MCF 10A (cell line): ENCODE data around the gene HSPA1L. TPM values are rescaled to one million over a fixed set of nuclear protein-coding genes. Genes with fewer than 3 reads are reported as not detected.

Experiments
- BruUV-seq: library from RNA; stranded (reverse); fragments of 400-500 nt; replicated peaks from 2 replicates; lab custom pipeline; 2021; lab: Mats Ljungman, UMichigan
- CTCF ChIA-PET: fragments of 300-600 bp; sonication (Branson Sonifier 250); formaldehyde crosslinking; extraction: SDS; loops from one replicate; lab custom pipeline; 2021; ENCODE audit warnings: antibody characterized with exemption, inconsistent platforms; lab: Yijun Ruan, JAX
- POLR2A ChIA-PET: fragments of 300-600, 350-650 bp; sonication (Branson Sonifier 250); formaldehyde crosslinking; extraction: SDS; loops from one replicate; lab custom pipeline; 2020; ENCODE audit warnings: antibody characterized with exemption, inconsistent platforms; lab: Yijun Ruan, JAX
- DNase-seq: peaks from one replicate; pipeline ENCODE4 v3.0.0-alpha.2; 2018; ENCODE audit not compliant: unreplicated experiment
- H3K27ac Mint-ChIP-seq: one replicate; pipeline ENCODE4 v1.8.0; 2022; ENCODE audit warnings: mild to moderate bottlenecking, low read depth, mixed read lengths; ENCODE audit not compliant: unreplicated experiment
- H3K27me3 Mint-ChIP-seq: one replicate; pipeline ENCODE4 v1.8.0; 2022; ENCODE audit warnings: mixed read lengths; ENCODE audit not compliant: insufficient read depth, unreplicated experiment
- H3K36me3 Mint-ChIP-seq: one replicate; pipeline ENCODE4 v1.8.0; 2022; ENCODE audit warnings: mild to moderate bottlenecking, moderate library complexity, mixed read lengths; ENCODE audit not compliant: insufficient read depth, unreplicated experiment
- H3K4me1 Mint-ChIP-seq: one replicate; pipeline ENCODE4 v1.8.0; 2022; ENCODE audit warnings: mixed read lengths; ENCODE audit not compliant: insufficient read depth, unreplicated experiment
- H3K4me3 Mint-ChIP-seq: one replicate; pipeline ENCODE4 v1.8.0; 2022; ENCODE audit warnings: mild to moderate bottlenecking, moderate library complexity, mixed read lengths; ENCODE audit not compliant: unreplicated experiment
- H3K9me3 Mint-ChIP-seq: one replicate; pipeline ENCODE4 v1.8.0; 2022; ENCODE audit warnings: mixed read lengths; ENCODE audit not compliant: unreplicated experiment
- intact Hi-C: fragments of 100-400 bp; cut with micrococcal nuclease; formaldehyde crosslinking; loops from 2 replicates; pipeline ENCODE4 v1.14.1; 2022
- total RNA-seq: library from RNA; stranded (reverse); gene quantifications from 2 replicates; pipeline ENCODE4 v1.2.3, GENCODE V29; 2022
- TF ChIP-seq, protein P1 (sequence below): fragments of 200-600 bp; IDR thresholded peaks from one replicate; pipeline ENCODE4 v1.8.0; 2022; ENCODE audit warnings: antibody characterized with exemption, mild to moderate bottlenecking; ENCODE audit not compliant: unreplicated experiment

Gene HSPA1L
- total RNA-seq, 1 experiment from 2014 or later = 0.35 TPM

DNA sequence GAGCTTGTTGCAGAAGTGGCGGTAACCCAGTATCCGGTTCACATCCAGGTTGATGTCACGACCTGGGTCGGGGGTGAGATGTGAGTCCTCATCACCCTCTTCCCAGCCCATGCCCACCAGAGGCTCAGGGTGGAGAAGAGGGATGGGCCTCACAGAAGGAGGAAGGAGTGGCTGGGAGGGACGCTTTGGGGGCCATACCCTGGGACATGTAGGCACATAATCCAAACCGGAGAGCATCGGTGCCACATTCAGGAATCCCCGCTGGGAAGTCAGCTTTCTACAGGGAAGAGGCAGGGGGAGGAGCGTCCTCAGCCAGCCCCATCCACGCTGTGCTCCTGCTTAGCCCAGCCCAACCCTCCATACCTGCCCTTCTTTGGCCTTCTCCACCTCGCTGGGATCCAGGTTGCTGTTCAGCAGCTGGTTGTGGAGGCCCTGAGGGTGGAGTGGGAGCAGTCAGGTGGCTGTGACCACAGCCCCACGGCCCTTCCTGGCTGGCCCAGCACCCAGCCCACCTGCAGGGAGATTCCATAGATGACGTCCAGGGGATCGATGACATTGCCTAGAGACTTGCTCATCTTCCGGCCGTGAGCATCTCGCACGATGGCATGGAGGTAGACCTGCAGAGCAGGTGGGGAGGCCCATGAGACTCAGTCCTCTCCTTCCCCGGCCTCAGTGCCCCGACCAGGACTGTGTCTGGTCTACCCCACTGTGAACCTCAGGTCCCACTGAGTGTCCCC lies 34.4 kb downstream of the HSPA1L start:
- ChIA-PET POLR2A (interaction anchor here (1.1 to 1.8 kb wide), 2 partner anchors 25 to 46 kb away, joined by 3 to 4 read pairs; no protein-coding TSS in a partner anchor), CTCF (interaction anchor here (0.6 to 2.1 kb wide), 4 partner anchors 11 to 50 kb away, joined by 3 to 10 read pairs (median 4); partner anchors contain the start of gene HSPA1B)
- intact Hi-C loops = no loop called here
- TF ChIP-seq, protein P1, sequence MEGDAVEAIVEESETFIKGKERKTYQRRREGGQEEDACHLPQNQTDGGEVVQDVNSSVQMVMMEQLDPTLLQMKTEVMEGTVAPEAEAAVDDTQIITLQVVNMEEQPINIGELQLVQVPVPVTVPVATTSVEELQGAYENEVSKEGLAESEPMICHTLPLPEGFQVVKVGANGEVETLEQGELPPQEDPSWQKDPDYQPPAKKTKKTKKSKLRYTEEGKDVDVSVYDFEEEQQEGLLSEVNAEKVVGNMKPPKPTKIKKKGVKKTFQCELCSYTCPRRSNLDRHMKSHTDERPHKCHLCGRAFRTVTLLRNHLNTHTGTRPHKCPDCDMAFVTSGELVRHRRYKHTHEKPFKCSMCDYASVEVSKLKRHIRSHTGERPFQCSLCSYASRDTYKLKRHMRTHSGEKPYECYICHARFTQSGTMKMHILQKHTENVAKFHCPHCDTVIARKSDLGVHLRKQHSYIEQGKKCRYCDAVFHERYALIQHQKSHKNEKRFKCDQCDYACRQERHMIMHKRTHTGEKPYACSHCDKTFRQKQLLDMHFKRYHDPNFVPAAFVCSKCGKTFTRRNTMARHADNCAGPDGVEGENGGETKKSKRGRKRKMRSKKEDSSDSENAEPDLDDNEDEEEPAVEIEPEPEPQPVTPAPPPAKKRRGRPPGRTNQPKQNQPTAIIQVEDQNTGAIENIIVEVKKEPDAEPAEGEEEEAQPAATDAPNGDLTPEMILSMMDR = no peak
- H3K27ac Mint-ChIP-seq = no peak overlapping the region
- H3K4me1 Mint-ChIP-seq = peaks cover 14% of the 10 kb centered on the region
- H3K27me3 Mint-ChIP-seq = no peaks in the 10 kb centered on the region
- H3K36me3 Mint-ChIP-seq = peaks cover 49% of the 10 kb centered on the region
- DNase-seq = no peak
- H3K4me3 Mint-ChIP-seq = no peak overlapping the region
- BruUV-seq = no TSS peak
- no peaks in the 10 kb centered on the region for H3K9me3 Mint-ChIP-seq

DNA sequence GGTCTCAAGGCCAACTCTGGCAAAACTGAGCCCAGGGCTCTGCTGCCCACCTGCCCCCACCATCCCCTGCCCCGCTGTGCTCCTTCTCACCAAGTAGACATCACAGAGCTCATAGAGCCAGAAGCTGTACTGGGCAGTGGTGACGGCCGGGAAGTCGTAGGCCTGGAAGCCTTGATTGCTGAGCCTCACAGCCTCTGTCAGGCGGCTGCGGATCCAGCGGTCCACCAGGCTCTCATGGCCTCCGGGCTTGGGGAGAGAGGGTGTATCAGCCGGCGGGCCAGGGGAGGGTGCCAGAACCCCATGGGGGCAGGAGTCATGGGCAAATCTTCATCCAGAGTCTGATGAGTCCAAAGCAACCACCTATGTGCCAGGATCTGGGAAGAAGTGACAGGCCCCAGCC lies 35.2 kb downstream of the HSPA1L start:
- CTCF ChIA-PET = interaction anchor here (0.6 to 2.1 kb wide), 2 partner anchors 10 to 49 kb away, joined by 3 to 10 read pairs; no protein-coding TSS in a partner anchor
- Mint-ChIP-seq H3K27ac (no peak overlapping the region), H3K9me3 (no peaks in the 10 kb centered on the region), H3K4me1 (peaks cover 20% of the 10 kb centered on the region), H3K4me3 (no peak overlapping the region), H3K27me3 (no peaks in the 10 kb centered on the region), H3K36me3 (peaks cover 46% of the 10 kb centered on the region)
- TF ChIP-seq, protein P1 = no peak
- intact Hi-C loops = loop anchor here (10.0 kb wide), 1 partner anchor 235 kb away; the partner anchor contains the start of genes ATP6V1G2, DDX39B and NFKBIL1
- POLR2A ChIA-PET = interaction anchor here (1.1 to 1.8 kb wide), 2 partner anchors 26 to 47 kb away, joined by 3 to 4 read pairs; no protein-coding TSS in a partner anchor
- no peak for DNase-seq
- no TSS peak for BruUV-seq

DNA sequence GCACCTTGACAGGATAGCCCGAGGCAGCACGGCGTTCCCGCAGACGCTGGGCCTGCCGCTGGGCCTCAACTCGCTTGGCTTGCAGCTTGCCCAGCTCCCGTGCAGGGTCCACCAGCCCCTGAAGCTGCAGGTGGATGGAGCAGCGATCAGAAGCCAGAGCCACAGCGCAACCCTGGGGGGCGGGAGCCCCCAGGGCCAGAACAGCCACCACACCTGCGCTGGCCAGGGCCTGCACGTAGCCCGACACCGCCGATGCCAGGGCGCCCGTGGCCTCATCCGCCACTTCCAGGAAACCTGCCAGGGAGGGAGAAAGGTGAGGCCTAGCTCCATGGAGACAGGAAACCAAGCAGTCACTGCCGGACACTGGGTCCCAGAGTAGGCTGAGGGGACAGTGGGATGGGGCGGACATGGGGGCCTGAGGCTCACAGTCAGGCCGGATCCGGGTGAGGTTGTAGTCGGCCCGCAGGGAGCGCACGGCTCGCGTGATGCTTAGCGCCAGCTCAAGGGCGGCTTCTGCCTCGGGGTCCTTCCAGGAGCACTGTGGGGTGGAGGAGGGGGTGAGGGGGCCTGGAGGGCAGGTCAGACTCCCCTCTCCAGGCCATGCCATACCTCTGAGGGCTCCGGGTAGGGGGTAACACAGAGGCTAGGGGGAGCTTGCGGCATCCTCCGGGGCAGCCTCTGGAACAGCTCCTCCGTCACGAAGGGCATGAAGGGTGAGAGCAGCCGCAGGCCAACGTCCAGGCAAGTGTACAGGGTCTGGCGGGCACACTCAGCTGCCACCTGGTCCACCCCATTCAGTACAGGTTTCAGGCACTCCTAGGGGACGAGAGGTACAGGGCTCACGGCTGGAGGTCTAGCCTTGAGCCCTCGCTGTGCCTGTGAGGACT lies 35.8 kb downstream of the HSPA1L start:
- Mint-ChIP-seq H3K27me3 (no peaks in the 10 kb centered on the region), H3K4me1 (peaks cover 20% of the 10 kb centered on the region), H3K36me3 (peaks cover 42% of the 10 kb centered on the region), H3K4me3 (no peak overlapping the region), H3K9me3 (no peaks in the 10 kb centered on the region), H3K27ac (no peak overlapping the region)
- TF ChIP-seq, protein P1 = no peak
- no TSS peak for BruUV-seq
- DNase-seq = no peak
- POLR2A ChIA-PET = interaction anchor here (0.5 to 1.8 kb wide), 5 partner anchors 27 to 171 kb away, joined by 3 to 4 read pairs (median 3); partner anchors contain the start of gene LSM2
- CTCF ChIA-PET = interaction anchor here (2.1 kb wide), 1 partner anchor 9 kb away, joined by 10 read pairs; no protein-coding TSS in a partner anchor
- intact Hi-C loops = loop anchor here (10.0 kb wide), 1 partner anchor 234 kb away; the partner anchor contains the start of genes ATP6V1G2, DDX39B and NFKBIL1
